ENCODE data around the gene HLA-A. TPM values are rescaled to one million over a fixed set of nuclear protein-coding genes. Genes with fewer than 3 reads are reported as not detected.

HLA-A gene
- total RNA-seq, 1 donor, result 325 TPM

DNA sequence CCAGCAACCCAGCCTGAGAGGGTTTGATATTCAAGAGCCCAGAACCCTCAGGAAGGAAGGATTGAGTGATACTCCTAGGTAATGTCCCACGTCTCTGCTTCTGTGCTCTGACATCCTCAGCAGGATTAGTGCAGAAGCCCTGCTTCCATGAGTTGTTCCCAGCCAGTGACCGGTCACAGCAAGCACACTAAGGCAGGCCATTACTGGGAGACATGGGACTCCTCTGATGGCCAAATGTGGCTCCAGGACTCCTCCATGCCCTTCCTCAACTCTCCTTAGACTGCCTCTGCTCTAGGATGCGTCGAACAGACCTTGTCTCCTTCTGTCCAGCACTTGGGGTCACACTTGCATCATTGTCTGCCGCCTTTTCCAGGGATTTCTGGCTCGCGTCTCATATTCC is 7.6 kb downstream of the HLA-A start:
- H3K4me3 ChIP-seq (ENCODE audit: low read depth, low read length), result no peak overlapping the region
- TF ChIP-seq, protein P1, sequence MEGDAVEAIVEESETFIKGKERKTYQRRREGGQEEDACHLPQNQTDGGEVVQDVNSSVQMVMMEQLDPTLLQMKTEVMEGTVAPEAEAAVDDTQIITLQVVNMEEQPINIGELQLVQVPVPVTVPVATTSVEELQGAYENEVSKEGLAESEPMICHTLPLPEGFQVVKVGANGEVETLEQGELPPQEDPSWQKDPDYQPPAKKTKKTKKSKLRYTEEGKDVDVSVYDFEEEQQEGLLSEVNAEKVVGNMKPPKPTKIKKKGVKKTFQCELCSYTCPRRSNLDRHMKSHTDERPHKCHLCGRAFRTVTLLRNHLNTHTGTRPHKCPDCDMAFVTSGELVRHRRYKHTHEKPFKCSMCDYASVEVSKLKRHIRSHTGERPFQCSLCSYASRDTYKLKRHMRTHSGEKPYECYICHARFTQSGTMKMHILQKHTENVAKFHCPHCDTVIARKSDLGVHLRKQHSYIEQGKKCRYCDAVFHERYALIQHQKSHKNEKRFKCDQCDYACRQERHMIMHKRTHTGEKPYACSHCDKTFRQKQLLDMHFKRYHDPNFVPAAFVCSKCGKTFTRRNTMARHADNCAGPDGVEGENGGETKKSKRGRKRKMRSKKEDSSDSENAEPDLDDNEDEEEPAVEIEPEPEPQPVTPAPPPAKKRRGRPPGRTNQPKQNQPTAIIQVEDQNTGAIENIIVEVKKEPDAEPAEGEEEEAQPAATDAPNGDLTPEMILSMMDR (IDR thresholded peaks at IDR 0.05; ENCODE audit: insufficient read depth, low read depth, low read length), result no peak
- no peak for DNase-seq (ENCODE audit: low read depth)

DNA sequence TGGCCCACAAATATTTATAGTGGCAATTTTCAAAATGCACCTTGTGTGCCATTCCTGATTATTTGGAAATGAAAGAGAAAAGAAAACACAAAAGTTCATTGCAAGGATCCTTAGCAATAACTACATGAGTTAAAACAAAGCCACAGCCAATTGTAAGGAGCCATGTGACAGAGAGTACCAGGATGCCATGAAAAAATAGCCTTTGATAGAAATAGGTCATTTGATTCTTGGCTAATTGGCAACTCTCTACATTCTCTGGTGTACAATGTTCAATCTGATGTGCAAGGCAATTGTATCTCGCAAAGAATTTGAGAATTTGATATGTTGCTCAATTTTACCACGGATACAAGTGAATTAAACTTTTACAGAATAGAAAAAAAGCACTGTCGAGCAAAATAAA is 9.6 kb downstream of the HLA-A start:
- no peak for DNase-seq (ENCODE audit: low read depth)
- TF ChIP-seq, protein P1 (IDR thresholded peaks at IDR 0.05; ENCODE audit: insufficient read depth, low read depth, low read length), result no peak
- no peak overlapping the region for H3K4me3 ChIP-seq (ENCODE audit: low read depth, low read length)

DNA sequence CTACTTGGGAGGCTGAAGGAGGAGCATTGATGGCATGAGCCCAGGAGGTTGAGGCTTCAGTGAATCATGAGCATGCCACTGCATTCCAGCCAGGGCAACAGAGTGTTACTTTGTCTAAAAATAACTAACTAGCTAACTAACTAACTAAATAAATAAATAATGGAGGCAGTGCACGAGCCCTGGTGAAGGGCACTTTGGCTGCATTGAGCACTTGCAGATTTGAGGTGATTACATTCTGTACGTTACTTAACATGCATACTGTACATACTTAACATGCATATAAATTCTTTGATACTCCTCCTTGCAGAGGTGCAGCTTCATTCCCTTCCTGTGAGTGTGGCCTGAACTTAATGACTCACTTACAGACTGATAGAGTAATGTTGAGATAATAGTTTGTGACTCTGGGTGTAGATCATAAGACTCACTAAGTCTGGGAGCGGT is 10.7 kb downstream of the HLA-A start:
- TF ChIP-seq, protein P1 (IDR thresholded peaks at IDR 0.05; ENCODE audit: insufficient read depth, low read depth, low read length), result no peak
- peak; percentile 63 for DNase-seq (ENCODE audit: low read depth)
- no peak overlapping the region for H3K4me3 ChIP-seq (ENCODE audit: low read depth, low read length)

DNA sequence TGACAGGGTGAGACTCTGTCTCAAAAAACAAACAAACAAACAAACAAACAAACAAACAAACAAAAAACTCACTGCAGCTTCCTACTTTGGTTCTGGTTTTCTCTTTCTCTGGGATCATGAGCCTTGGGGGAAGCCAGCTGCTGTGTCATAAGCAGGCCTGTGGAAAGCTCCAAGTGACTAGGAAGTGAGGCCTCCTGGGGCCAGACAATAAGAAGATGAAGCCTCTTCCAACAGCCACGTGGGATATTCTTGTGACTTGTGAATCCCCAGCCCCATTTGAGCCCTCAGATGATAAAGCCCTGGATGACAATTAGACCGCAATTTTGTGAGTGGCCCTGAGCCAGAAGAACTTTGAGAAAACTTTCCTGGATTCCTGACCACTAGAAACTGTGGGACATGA is 11.4 kb downstream of the HLA-A start:
- no peak overlapping the region for H3K4me3 ChIP-seq (ENCODE audit: low read depth, low read length)
- TF ChIP-seq, protein P1 (IDR thresholded peaks at IDR 0.05; ENCODE audit: insufficient read depth, low read depth, low read length), result no peak
- no peak for DNase-seq (ENCODE audit: low read depth)

DNA sequence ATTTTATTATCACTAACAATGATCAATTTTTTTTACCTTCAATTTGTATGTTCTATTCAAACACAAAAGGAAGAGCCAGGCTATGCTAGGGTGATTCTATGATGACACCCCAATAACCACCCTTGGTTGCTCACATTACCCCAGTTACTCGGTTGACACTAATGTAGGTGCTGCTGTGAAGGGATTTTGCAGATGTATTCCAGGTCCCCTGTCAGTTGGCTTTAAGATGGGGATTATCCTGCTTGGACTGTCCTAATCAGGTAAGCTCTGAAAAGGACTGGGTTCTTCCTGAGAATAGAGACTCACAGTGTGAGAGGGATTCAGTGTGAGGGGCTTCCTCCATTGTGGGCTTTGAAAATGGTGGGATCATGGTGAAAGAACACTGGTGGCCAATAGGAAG is 11.9 kb downstream of the HLA-A start:
- TF ChIP-seq, protein P1 (IDR thresholded peaks at IDR 0.05; ENCODE audit: insufficient read depth, low read depth, low read length), result no peak
- no peak overlapping the region for H3K4me3 ChIP-seq (ENCODE audit: low read depth, low read length)
- no peak for DNase-seq (ENCODE audit: low read depth)

DNA sequence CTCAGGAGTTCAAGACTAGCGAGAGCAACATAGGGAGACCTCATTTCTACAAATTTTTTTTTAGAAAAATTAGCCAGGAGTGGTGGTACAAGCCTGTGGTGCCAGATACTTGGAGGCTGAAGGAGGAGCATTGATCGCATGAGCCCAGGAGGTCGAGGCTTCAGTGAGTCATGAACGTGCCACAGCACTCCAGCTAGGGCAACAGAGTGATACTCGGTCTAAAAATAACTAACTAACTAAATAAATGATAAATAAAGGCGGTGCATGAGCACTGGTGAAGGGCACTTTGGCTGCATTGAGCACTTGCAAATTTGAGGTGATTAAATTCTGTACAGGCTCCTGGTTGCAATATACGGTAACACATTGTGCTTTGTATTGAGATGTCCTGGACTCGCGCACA is 13.5 kb downstream of the HLA-A start:
- H3K4me3 ChIP-seq (ENCODE audit: low read depth, low read length), result no peak overlapping the region

DNA sequence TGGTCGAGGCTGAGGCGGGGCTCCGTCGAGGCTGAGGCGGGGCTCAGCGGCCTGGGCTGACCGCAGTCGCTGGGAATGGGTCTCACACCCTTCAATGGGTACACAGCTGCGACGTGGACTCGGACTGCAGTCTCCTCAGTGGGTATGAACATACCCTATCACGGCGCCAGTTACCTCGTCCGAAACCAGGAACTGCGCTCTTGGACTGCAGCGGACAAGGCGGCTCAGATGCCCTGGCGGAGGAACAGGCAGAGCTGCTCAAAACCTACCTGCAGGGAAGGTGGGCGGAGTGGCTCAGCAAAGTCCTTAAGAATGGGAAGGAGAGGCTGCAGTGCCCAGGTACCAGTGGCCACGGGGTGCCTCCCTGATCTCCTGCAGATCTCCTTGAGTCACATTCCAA is 14.2 kb downstream of the HLA-A start:
- no peak overlapping the region for H3K4me3 ChIP-seq (ENCODE audit: low read depth, low read length)
- DNase-seq (ENCODE audit: low read depth), result no peak
- TF ChIP-seq, protein P1 (IDR thresholded peaks at IDR 0.05; ENCODE audit: insufficient read depth, low read depth, low read length), result no peak

More for the DNA sequence above, 13.5 kb downstream of the HLA-A start:
- no peak for DNase-seq (ENCODE audit: low read depth)
- TF ChIP-seq, protein P1 (IDR thresholded peaks at IDR 0.05; ENCODE audit: insufficient read depth, low read depth, low read length), result no peak

All from fibroblast of villous mesenchyme (primary cell).